Ascending aorta (tissue), 2 donors: ENCODE measurements around the gene PRC1. TPM values are rescaled to one million over a fixed set of nuclear protein-coding genes. Genes with fewer than 3 reads are reported as not detected.

Source experiments
- DNase-seq, 2 donors: peaks; one replicate each; pipeline ENCODE4 v3.0.0-alpha.2; 2019; ENCODE audit warnings: low spot score in 2 of 2
- H3K27ac ChIP-seq, 2 donors: fragments of 200-600 bp; sonication (generic); one replicate each; pipeline ENCODE4 v1.5.1; 2016 to 2017; ENCODE audit warnings: mild to moderate bottlenecking in 1 of 2
- H3K27me3 ChIP-seq: fragments of 200-600 bp; sonication (generic); one replicate; pipeline ENCODE4 v1.5.1; 2017
- H3K36me3 ChIP-seq, 2 donors: fragments of 200-600 bp; sonication (generic); one replicate each; pipeline ENCODE4 v1.5.1; 2016
- H3K4me1 ChIP-seq, 2 donors: fragments of 200-600 bp; sonication (generic); one replicate each; pipeline ENCODE4 v1.5.1; 2016 to 2017; ENCODE audit warnings: mild to moderate bottlenecking in 1 of 2
- H3K4me3 ChIP-seq, 2 donors: fragments of 200-600 bp; sonication (generic); one replicate each; pipeline ENCODE4 v1.5.1; 2016 to 2017; ENCODE audit warnings: mild to moderate bottlenecking in 1 of 2
- H3K9me3 ChIP-seq, 2 donors: fragments of 200-600 bp; sonication (generic); one replicate each; pipeline ENCODE4 v1.5.1; 2016
- intact Hi-C: fragments of 100-400 bp; cut with DNase I; formaldehyde crosslinking; loops from one replicate; pipeline ENCODE4 v1.15.1; 2023
- total RNA-seq: library from RNA; depleted of rRNA; stranded (reverse); fragments of >200 nt; gene quantifications from one replicate; pipeline ENCODE4 v1.1.0, GENCODE V29; 2016
- TF ChIP-seq, protein P1 (sequence below), 3 experiments: fragments of 200-600 bp in 2 of 3; fragments of 450-650 bp in 1 of 3; sonication (generic) in 2 of 3; IDR thresholded peaks; one replicate each; pipeline ENCODE4 v1.5.1; 2016 to 2019; ENCODE audit warnings: antibody characterized with exemption in 3 of 3, mild to moderate bottlenecking in 1 of 3, moderate library complexity in 1 of 3

PRC1 gene
- total RNA-seq, 1 donor from 2014 or later = 29.1 TPM

DNA sequence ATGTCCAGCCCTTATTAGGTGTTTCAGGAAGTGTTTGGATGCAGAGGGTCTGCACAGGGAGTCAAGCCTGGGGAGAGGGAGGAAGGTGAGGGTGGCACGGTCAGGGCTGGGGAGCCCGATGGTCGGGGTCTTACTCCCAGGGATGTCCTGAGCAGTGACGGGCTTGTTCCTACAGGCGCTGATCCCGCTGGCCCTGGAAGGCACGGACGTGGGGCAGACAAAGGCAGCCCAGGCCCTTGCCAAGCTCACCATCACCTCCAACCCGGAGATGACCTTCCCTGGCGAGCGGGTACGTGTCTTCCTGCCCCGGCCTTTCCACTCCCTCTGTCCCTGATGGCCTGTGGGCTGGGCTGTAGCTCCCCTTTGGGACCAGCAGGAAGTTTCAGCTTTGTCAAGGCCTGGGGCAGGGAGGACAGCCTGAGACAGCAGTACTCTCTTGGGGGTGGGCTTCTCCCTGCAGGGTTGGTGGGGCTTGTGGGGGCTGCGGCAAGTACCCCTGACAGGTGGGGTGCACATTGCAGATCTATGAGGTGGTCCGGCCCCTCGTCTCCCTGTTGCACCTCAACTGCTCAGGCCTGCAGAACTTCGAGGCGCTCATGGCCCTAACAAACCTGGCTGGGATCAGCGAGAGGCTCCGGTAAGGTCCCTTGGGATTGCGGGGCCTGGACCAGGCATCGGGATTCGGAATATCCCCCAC is 44.2 kb downstream of the PRC1 start:
- DNase-seq = no peak
- intact Hi-C loops = no loop called here
- Histone ChIP-seq H3K4me1 (peaks cover 0 to under 1% of the 10 kb centered on the region in 2 donors), H3K27me3 (no peaks in the 10 kb centered on the region), H3K27ac (no peak overlapping the region), H3K36me3 (peaks cover 75 to 81% of the 10 kb centered on the region in 2 donors), H3K4me3 (no peak overlapping the region), H3K9me3 (no peaks in the 10 kb centered on the region)
- TF ChIP-seq, protein P1, sequence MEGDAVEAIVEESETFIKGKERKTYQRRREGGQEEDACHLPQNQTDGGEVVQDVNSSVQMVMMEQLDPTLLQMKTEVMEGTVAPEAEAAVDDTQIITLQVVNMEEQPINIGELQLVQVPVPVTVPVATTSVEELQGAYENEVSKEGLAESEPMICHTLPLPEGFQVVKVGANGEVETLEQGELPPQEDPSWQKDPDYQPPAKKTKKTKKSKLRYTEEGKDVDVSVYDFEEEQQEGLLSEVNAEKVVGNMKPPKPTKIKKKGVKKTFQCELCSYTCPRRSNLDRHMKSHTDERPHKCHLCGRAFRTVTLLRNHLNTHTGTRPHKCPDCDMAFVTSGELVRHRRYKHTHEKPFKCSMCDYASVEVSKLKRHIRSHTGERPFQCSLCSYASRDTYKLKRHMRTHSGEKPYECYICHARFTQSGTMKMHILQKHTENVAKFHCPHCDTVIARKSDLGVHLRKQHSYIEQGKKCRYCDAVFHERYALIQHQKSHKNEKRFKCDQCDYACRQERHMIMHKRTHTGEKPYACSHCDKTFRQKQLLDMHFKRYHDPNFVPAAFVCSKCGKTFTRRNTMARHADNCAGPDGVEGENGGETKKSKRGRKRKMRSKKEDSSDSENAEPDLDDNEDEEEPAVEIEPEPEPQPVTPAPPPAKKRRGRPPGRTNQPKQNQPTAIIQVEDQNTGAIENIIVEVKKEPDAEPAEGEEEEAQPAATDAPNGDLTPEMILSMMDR (IDR thresholded peaks at IDR 0.05) = no peak

DNA sequence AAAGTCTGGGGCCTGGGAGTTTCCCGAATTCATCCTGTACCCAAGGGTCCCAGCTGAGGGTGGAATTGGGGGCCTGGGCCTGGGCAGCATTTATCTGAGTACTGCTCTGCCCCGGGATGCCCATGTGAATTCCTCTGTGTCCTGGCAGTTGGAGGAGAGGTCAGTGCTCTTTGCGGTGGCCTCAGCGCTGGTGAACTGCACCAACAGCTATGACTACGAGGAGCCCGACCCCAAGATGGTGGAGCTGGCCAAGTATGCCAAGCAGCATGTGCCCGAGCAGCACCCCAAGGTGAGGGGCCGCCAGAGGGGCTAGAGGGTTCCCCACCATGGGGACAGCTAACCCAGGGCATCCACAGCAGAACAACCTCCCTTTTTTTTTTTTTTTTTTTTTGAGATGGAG is 45.8 kb downstream of the PRC1 start:
- TF ChIP-seq, protein P1 (IDR thresholded peaks at IDR 0.05) = no peak
- no peaks in the 10 kb centered on the region for H3K9me3 ChIP-seq
- no peak overlapping the region for H3K4me3 ChIP-seq
- peaks cover 86 to 92% of the 10 kb centered on the region in 2 donors for H3K36me3 ChIP-seq
- intact Hi-C loops = no loop called here
- no peaks in the 10 kb centered on the region for H3K4me1 ChIP-seq
- H3K27ac ChIP-seq = no peak overlapping the region
- H3K27me3 ChIP-seq = no peaks in the 10 kb centered on the region
- no peak for DNase-seq

DNA sequence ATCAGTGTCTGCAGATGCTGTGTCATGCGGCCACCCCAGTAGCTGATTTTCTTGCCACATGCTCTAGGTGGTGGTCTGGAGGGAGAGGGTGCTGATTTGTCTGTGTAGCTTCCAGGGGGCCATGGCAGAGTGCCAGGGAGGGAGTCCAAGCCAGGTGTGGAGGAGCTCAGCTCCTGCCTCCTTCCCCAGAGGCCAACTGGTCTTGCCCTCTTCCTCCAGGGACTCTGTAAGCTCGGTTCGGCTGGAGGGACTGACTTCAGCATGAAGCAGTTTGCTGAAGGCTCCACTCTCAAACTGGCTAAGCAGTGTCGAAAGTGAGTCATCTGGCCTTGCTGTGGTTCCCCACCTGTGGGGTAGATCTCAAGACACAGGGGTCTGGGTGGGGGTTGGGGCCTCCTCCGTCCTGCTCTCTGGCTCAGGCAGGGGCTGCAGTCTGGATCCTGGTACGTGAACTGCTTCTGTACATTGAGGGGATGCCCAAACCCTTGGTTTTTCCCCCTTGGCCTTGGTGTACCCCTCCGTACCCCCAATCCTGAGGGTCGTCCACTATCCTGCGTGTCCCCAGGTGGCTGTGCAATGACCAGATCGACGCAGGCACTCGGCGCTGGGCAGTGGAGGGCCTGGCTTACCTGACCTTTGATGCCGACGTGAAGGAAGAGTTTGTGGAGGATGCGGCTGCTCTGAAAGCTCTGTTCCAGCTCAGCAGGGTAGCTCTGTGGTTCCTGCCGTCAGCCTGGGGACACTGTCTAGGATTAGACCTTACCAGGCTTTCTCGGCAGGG is 46.6 kb downstream of the PRC1 start:
- H3K36me3 ChIP-seq = peaks cover 86 to 92% of the 10 kb centered on the region in 2 donors
- H3K27me3 ChIP-seq = no peaks in the 10 kb centered on the region
- TF ChIP-seq, protein P1 (IDR thresholded peaks at IDR 0.05) = no peak
- H3K4me1 ChIP-seq = no peaks in the 10 kb centered on the region
- no peak overlapping the region for H3K4me3 ChIP-seq
- H3K9me3 ChIP-seq = no peaks in the 10 kb centered on the region
- intact Hi-C loops = no loop called here
- no peak for DNase-seq
- H3K27ac ChIP-seq = no peak overlapping the region

DNA sequence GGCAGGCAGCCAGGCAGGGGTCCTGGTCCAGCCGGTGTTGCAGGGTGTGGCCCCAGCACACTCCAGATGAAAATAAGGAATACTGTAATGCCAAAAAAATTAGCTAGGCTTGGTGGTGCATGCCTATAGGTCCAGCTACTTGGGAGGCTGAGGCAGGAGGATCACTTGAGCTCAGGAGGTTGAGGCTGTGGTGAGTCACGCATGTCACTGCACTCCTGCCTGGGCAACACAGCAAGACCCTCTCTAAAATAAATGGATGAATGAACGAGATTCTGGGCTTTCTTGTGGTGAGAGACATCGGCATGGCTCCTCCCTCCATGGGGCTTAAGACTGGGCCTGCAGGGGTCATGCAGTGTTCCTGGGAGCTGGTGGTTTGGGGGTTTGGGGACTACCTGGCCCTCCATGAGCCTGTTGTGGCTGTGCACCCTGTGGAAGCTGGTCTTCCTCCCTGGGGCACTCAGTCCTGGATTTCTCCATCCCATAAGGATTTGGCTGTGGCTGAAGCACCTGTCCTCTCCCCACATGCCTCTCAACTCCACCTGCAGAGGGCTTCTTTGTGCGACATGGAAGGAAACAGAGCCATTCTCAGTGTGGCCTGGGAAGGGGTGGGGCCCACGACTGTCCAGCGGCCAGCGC is 47.3 kb downstream of the PRC1 start:
- Histone ChIP-seq H3K27me3 (no peaks in the 10 kb centered on the region), H3K9me3 (no peaks in the 10 kb centered on the region), H3K4me3 (no peak overlapping the region), H3K4me1 (no peaks in the 10 kb centered on the region), H3K36me3 (peaks cover 89 to 95% of the 10 kb centered on the region in 2 donors), H3K27ac (no peak overlapping the region)
- intact Hi-C loops = no loop called here
- TF ChIP-seq, protein P1 (IDR thresholded peaks at IDR 0.05) = no peak
- DNase-seq = no peak

DNA sequence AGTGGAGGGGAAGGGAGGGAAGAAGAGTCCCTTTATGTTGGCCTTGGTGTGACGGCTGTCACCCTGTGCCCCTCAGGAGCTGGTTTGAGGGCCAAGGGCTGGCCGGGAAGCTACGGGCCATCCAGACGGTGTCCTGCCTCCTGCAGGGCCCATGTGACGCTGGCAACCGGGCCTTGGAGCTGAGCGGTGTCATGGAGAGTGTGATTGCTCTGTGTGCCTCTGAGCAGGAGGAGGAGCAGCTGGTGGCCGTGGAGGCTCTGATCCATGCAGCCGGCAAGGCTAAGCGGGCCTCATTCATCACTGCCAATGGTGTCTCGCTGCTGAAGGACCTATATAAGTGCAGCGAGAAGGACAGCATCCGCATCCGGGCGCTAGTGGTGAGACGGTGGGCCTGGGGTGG is 47.8 kb downstream of the PRC1 start:
- no peaks in the 10 kb centered on the region for H3K9me3 ChIP-seq
- no peak overlapping the region for H3K27ac ChIP-seq
- intact Hi-C loops = no loop called here
- TF ChIP-seq, protein P1 (IDR thresholded peaks at IDR 0.05) = no peak
- peaks cover 89 to 95% of the 10 kb centered on the region in 2 donors for H3K36me3 ChIP-seq
- H3K4me3 ChIP-seq = no peak overlapping the region
- no peaks in the 10 kb centered on the region for H3K27me3 ChIP-seq
- H3K4me1 ChIP-seq = no peaks in the 10 kb centered on the region
- DNase-seq = no peak
